IMR-90 (cell line): ENCODE measurements around the gene CFAP92.

Experiments
- BHLHE40 ChIP-seq: fragments of 150-350 bp; IDR thresholded peaks from 2 replicates; pipeline ENCODE4 v1.6.1; 2016; ENCODE audit warnings: mild to moderate bottlenecking, low read depth, low read length
- CEBPB ChIP-seq: IDR thresholded peaks from 2 replicates; pipeline ENCODE4 v1.6.1; 2012; ENCODE audit warnings: low read depth, low read length, improper control_type of control experiment
- CHD1 ChIP-seq: IDR thresholded peaks from 2 replicates; pipeline ENCODE4 v1.6.1; 2012; ENCODE audit warnings: low read depth, low read length, improper control_type of control experiment
- CTCF ChIP-seq: conservative IDR thresholded peaks from 2 replicates; pipeline ENCODE4 v1.5.1; 2012; ENCODE audit warnings: mild to moderate bottlenecking, low read depth, low read length, improper control_type of control experiment
- FOS ChIP-seq: fragments of 150-350 bp; IDR thresholded peaks from 2 replicates; pipeline ENCODE4 v1.6.1; 2016; ENCODE audit warnings: low read depth, low read length
- MAFK ChIP-seq: IDR thresholded peaks from 2 replicates; pipeline ENCODE4 v1.6.1; 2012; ENCODE audit warnings: low read depth, low read length, improper control_type of control experiment
- MAZ ChIP-seq: IDR thresholded peaks from 2 replicates; pipeline ENCODE4 v1.6.1; 2012; ENCODE audit warnings: low read depth, mild to moderate bottlenecking, low read length, improper control_type of control experiment, moderate library complexity, borderline replicate concordance
- MXI1 ChIP-seq: IDR thresholded peaks from 2 replicates; pipeline ENCODE4 v1.6.1; 2012; ENCODE audit warnings: low read depth, mild to moderate bottlenecking, low read length, moderate library complexity, borderline replicate concordance
- POLR2A ChIP-seq: IDR thresholded peaks from 2 replicates; pipeline ENCODE4 v1.6.1; 2012; ENCODE audit warnings: mild to moderate bottlenecking, low read depth, low read length
- RAD21 ChIP-seq: IDR thresholded peaks from 2 replicates; pipeline ENCODE4 v1.6.1; 2012; ENCODE audit warnings: low read length, improper control_type of control experiment
- RCOR1 ChIP-seq: IDR thresholded peaks from 2 replicates; pipeline ENCODE4 v1.6.1; 2012; ENCODE audit warnings: mild to moderate bottlenecking, low read length, improper control_type of control experiment; ENCODE audit not compliant: insufficient replicate concordance
- RFX5 ChIP-seq: IDR thresholded peaks from 2 replicates; pipeline ENCODE4 v1.8.0; 2012; ENCODE audit warnings: low read depth, mild to moderate bottlenecking, low read length, moderate library complexity
- SMC3 ChIP-seq: fragments of 150-350 bp; IDR thresholded peaks from 2 replicates; pipeline ENCODE4 v1.6.1; 2016; ENCODE audit warnings: low read depth, mild to moderate bottlenecking, antibody characterized with exemption, low read length, moderate library complexity

- TF ChIP-seq CTCF (no peak), POLR2A (no peak), RAD21 (no peak), MAFK (no peak), MAZ (no peak), CHD1 (no peak), SMC3 (no peak), CEBPB (no peak), RFX5 (no peak), FOS (no peak), RCOR1 (no peak), BHLHE40 (no peak), MXI1 (no peak)
These were observed 43.2 kb upstream of the CFAP92 start for GRCh38 chr3:129037093-129037419.
